Neural progenitor cell (in vitro differentiated cells): ENCODE data around the gene NR2C2. TPM values are rescaled to one million over a fixed set of nuclear protein-coding genes. Genes with fewer than 3 reads are reported as not detected.

Experiments used
- DNase-seq: peaks from one replicate; pipeline ENCODE4 v3.0.0-alpha.2; 2016; ENCODE audit warnings: low spot score
- H2AFZ ChIP-seq: fragments of 200-600 bp; sonication (generic); replicated peaks from 2 replicates; pipeline ENCODE4 v1.6.1; 2016; ENCODE audit warnings: antibody characterized with exemption
- H3F3A ChIP-seq: fragments of 200-600 bp; sonication (generic); 2 replicates; pipeline ENCODE4 v1.6.1; 2016; ENCODE audit warnings: antibody characterized with exemption, low read depth
- H3K27ac ChIP-seq: fragments of 200-600 bp; sonication (generic); 2 replicates; pipeline ENCODE4 v1.5.1; 2016; ENCODE audit warnings: mild to moderate bottlenecking
- H3K27me3 ChIP-seq: fragments of 200-600 bp; sonication (generic); 2 replicates; pipeline ENCODE4 v1.6.1; 2016; ENCODE audit warnings: mild to moderate bottlenecking, moderate library complexity
- H3K36me3 ChIP-seq: fragments of 200-600 bp; sonication (generic); 2 replicates; pipeline ENCODE4 v1.5.1; 2016
- H3K4me1 ChIP-seq: fragments of 200-600 bp; sonication (generic); 2 replicates; pipeline ENCODE4 v1.6.1; 2016; ENCODE audit warnings: mixed run types
- H3K4me2 ChIP-seq: fragments of 200-600 bp; sonication (generic); 2 replicates; pipeline ENCODE4 v1.6.1; 2016
- H3K4me3 ChIP-seq: fragments of 200-600 bp; sonication (generic); 2 replicates; pipeline ENCODE4 v1.5.1; 2016
- H3K79me2 ChIP-seq: fragments of 200-600 bp; sonication (generic); 2 replicates; pipeline ENCODE4 v1.6.1; 2016; ENCODE audit warnings: low read depth
- H3K9ac ChIP-seq: fragments of 200-600 bp; sonication (generic); 2 replicates; pipeline ENCODE4 v1.6.1; 2016
- H3K9me3 ChIP-seq: fragments of 200-600 bp; sonication (generic); 2 replicates; pipeline ENCODE4 v1.5.1; 2016; ENCODE audit warnings: low read depth
- H4K20me1 ChIP-seq: fragments of 200-600 bp; sonication (generic); 2 replicates; pipeline ENCODE4 v1.6.1; 2016; ENCODE audit warnings: low read depth
- H3K27ac Mint-ChIP-seq: 3 replicates; pipeline ENCODE4 v1.8.0; 2021; ENCODE audit warnings: mixed read lengths
- H3K27me3 Mint-ChIP-seq: 2 replicates; pipeline ENCODE4 v1.8.0; 2022; ENCODE audit warnings: low read depth, mild to moderate bottlenecking, inconsistent platforms, moderate library complexity, mixed read lengths; ENCODE audit not compliant: insufficient read depth
- H3K36me3 Mint-ChIP-seq: 3 replicates; pipeline ENCODE4 v1.8.0; 2021; ENCODE audit warnings: mixed read lengths
- H3K4me1 Mint-ChIP-seq: 3 replicates; pipeline ENCODE4 v1.8.0; 2021; ENCODE audit warnings: mixed read lengths
- H3K4me3 Mint-ChIP-seq: 3 replicates; pipeline ENCODE4 v1.8.0; 2021; ENCODE audit warnings: mild to moderate bottlenecking, moderate library complexity, mixed read lengths
- H3K9me3 Mint-ChIP-seq: 3 replicates; pipeline ENCODE4 v1.8.0; 2020; ENCODE audit warnings: mixed read lengths
- CTCF ChIP-seq: fragments of 200-600 bp; sonication (generic); IDR thresholded peaks from 2 replicates; pipeline ENCODE4 v1.5.1; 2017; ENCODE audit warnings: antibody characterized with exemption, mild to moderate bottlenecking
- EZH2 ChIP-seq: fragments of 200-600 bp; sonication (generic); IDR thresholded peaks from 2 replicates; pipeline ENCODE4 v1.6.1; 2017; ENCODE audit warnings: antibody characterized with exemption, mild to moderate bottlenecking, moderate library complexity
- EZH2phosphoT487 ChIP-seq: fragments of 200-600 bp; sonication (generic); IDR thresholded peaks from 2 replicates; pipeline ENCODE4 v1.6.1; 2017; ENCODE audit warnings: antibody characterized with exemption
- total RNA-seq: library from RNA; depleted of rRNA; stranded (reverse); fragments of >200 nt; gene quantifications from 2 replicates; pipeline ENCODE4 v1.2.3, GENCODE V29; 2015; ENCODE audit warnings: low replicate concordance

NR2C2 gene
- total RNA-seq, 1 donor from 2014 or later, result 57.3 TPM

DNA sequence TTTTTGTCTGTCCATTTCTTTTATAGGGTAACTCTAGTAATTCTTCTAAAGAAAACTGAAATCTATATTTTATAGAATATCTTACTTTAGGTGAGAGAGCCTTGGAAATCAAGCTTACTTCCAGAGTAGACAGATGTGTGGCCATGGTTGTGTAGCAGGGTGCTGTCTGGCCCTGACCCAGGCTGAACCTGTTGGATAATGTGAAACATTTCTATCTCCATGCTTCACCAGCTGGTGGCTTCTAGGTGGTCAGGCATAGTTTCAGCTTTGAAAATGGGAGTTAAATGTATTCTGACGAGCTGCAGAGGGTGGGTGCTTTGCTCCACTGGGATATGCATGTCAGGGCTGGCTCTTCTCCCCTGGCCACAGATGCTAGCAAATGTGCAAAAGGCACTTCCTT lies 20.8 kb upstream of the NR2C2 start:
- no peaks in the 10 kb centered on the region for H3K9me3 ChIP-seq
- no peak overlapping the region for H3K4me2 ChIP-seq
- DNase-seq, result no peak
- peaks cover 6% of the 10 kb centered on the region for H4K20me1 ChIP-seq
- no peak overlapping the region for H3K27ac Mint-ChIP-seq
- H3K9ac ChIP-seq, result no peak overlapping the region
- H3F3A ChIP-seq, result peaks cover 9% of the 10 kb centered on the region
- H3K27ac ChIP-seq, result no peak overlapping the region
- peaks cover 24% of the 10 kb centered on the region for H3K4me1 Mint-ChIP-seq
- H3K4me3 Mint-ChIP-seq, result no peak overlapping the region
- no peaks in the 10 kb centered on the region for H3K36me3 ChIP-seq
- H3K27me3 Mint-ChIP-seq, result no peaks in the 10 kb centered on the region
- H3K9me3 Mint-ChIP-seq, result no peaks in the 10 kb centered on the region
- no peak overlapping the region for H3K4me3 ChIP-seq
- H3K4me1 ChIP-seq, result peaks cover 10% of the 10 kb centered on the region
- H2AFZ ChIP-seq, result no peak overlapping the region
- no peaks in the 10 kb centered on the region for H3K27me3 ChIP-seq
- TF ChIP-seq EZH2phosphoT487, result no peak
- TF ChIP-seq EZH2, result no peak
- TF ChIP-seq CTCF, result no peak
- H3K79me2 ChIP-seq, result no peaks in the 10 kb centered on the region
- no peaks in the 10 kb centered on the region for H3K36me3 Mint-ChIP-seq

DNA sequence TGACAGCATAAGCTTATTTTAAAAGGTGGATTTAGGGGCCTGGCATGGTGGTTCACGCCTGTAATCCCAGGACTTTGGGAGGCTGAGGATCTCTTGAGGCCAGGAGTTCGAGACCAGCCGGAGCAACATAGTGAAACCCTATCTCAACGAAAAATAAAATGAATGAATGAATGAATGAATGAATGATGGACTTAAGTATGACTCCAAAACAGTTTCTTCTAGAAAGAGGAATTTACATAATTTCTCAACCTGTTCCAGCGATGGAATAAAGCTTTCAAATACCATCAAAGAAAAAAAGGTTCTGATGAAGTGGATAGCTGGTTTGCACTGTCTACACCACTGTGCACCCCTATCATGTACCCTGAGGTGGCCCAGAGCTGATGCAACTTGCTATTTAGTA lies 20.1 kb upstream of the NR2C2 start:
- Mint-ChIP-seq H3K36me3 (no peaks in the 10 kb centered on the region), H3K4me3 (no peak overlapping the region), H3K27me3 (no peaks in the 10 kb centered on the region), H3K9me3 (no peaks in the 10 kb centered on the region), H3K27ac (no peak overlapping the region), H3K4me1 (peaks cover 24% of the 10 kb centered on the region)
- Histone ChIP-seq H3K27me3 (no peaks in the 10 kb centered on the region), H3K4me3 (no peak overlapping the region), H3K4me1 (peaks cover 10% of the 10 kb centered on the region), H4K20me1 (peaks cover 6% of the 10 kb centered on the region), H3K9me3 (no peaks in the 10 kb centered on the region), H3K79me2 (no peaks in the 10 kb centered on the region), H2AFZ (no peak overlapping the region), H3K36me3 (no peaks in the 10 kb centered on the region), H3F3A (peaks cover 9% of the 10 kb centered on the region), H3K9ac (no peak overlapping the region), H3K4me2 (no peak overlapping the region), H3K27ac (no peak overlapping the region)
- no peak for TF ChIP-seq EZH2phosphoT487
- TF ChIP-seq CTCF, result no peak
- no peak for TF ChIP-seq EZH2
- no peak for DNase-seq

GRCh38 chr3:14929310-14930074 lies 17.9 kb upstream of the NR2C2 start:
- Mint-ChIP-seq H3K4me1 (peaks cover 15% of the 10 kb centered on the region), H3K4me3 (no peak overlapping the region), H3K36me3 (no peaks in the 10 kb centered on the region), H3K27ac (no peak overlapping the region), H3K27me3 (no peaks in the 10 kb centered on the region), H3K9me3 (no peaks in the 10 kb centered on the region)
- no peak overlapping the region for H2AFZ ChIP-seq
- no peaks in the 10 kb centered on the region for H3K79me2 ChIP-seq
- peaks cover under 1% of the 10 kb centered on the region for H4K20me1 ChIP-seq
- no peak overlapping the region for H3K27ac ChIP-seq
- no peaks in the 10 kb centered on the region for H3K27me3 ChIP-seq
- peaks cover 3% of the 10 kb centered on the region for H3K4me1 ChIP-seq
- no peaks in the 10 kb centered on the region for H3K36me3 ChIP-seq
- TF ChIP-seq EZH2 (no peak), EZH2phosphoT487 (no peak)
- H3K9ac ChIP-seq, result no peak overlapping the region
- DNase-seq, result no peak
- H3K4me2 ChIP-seq, result no peak overlapping the region
- peaks cover under 1% of the 10 kb centered on the region for H3F3A ChIP-seq
- H3K9me3 ChIP-seq, result no peaks in the 10 kb centered on the region
- no peak overlapping the region for H3K4me3 ChIP-seq

- no peaks in the 10 kb centered on the region for H3K9me3 Mint-ChIP-seq
- no peaks in the 10 kb centered on the region for H3K79me2 ChIP-seq
- no peaks in the 10 kb centered on the region for H3K36me3 Mint-ChIP-seq
- H3K4me3 Mint-ChIP-seq, result no peak overlapping the region
- TF ChIP-seq EZH2 (no peak), EZH2phosphoT487 (no peak), CTCF (no peak)
- H3K9me3 ChIP-seq, result no peaks in the 10 kb centered on the region
- H3F3A ChIP-seq, result no peaks in the 10 kb centered on the region
- H3K4me2 ChIP-seq, result no peak overlapping the region
- no peak for DNase-seq
- H3K4me1 Mint-ChIP-seq, result peaks cover 13% of the 10 kb centered on the region
- no peaks in the 10 kb centered on the region for H3K27me3 Mint-ChIP-seq
- no peaks in the 10 kb centered on the region for H3K27me3 ChIP-seq
- no peaks in the 10 kb centered on the region for H3K4me1 ChIP-seq
- peaks cover 3% of the 10 kb centered on the region for H4K20me1 ChIP-seq
- H3K9ac ChIP-seq, result no peak overlapping the region
- no peak overlapping the region for H3K27ac Mint-ChIP-seq
- no peak overlapping the region for H3K27ac ChIP-seq
- no peaks in the 10 kb centered on the region for H3K36me3 ChIP-seq
- no peak overlapping the region for H2AFZ ChIP-seq
- H3K4me3 ChIP-seq, result no peak overlapping the region
Measured at GRCh38 chr3:14933820-14934425, 13.5 kb upstream of the NR2C2 start.
